ENCODE measurements around the gene CKAP2L.

CKAP2L gene, protein sequence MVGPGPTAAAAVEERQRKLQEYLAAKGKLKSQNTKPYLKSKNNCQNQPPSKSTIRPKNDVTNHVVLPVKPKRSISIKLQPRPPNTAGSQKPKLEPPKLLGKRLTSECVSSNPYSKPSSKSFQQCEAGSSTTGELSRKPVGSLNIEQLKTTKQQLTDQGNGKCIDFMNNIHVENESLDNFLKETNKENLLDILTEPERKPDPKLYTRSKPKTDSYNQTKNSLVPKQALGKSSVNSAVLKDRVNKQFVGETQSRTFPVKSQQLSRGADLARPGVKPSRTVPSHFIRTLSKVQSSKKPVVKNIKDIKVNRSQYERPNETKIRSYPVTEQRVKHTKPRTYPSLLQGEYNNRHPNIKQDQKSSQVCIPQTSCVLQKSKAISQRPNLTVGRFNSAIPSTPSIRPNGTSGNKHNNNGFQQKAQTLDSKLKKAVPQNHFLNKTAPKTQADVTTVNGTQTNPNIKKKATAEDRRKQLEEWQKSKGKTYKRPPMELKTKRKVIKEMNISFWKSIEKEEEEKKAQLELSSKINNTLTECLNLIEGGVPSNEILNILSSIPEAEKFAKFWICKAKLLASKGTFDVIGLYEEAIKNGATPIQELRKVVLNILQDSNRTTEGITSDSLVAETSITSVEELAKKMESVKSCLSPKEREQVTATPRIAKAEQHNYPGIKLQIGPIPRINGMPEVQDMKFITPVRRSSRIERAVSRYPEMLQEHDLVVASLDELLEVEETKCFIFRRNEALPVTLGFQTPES

DNA sequence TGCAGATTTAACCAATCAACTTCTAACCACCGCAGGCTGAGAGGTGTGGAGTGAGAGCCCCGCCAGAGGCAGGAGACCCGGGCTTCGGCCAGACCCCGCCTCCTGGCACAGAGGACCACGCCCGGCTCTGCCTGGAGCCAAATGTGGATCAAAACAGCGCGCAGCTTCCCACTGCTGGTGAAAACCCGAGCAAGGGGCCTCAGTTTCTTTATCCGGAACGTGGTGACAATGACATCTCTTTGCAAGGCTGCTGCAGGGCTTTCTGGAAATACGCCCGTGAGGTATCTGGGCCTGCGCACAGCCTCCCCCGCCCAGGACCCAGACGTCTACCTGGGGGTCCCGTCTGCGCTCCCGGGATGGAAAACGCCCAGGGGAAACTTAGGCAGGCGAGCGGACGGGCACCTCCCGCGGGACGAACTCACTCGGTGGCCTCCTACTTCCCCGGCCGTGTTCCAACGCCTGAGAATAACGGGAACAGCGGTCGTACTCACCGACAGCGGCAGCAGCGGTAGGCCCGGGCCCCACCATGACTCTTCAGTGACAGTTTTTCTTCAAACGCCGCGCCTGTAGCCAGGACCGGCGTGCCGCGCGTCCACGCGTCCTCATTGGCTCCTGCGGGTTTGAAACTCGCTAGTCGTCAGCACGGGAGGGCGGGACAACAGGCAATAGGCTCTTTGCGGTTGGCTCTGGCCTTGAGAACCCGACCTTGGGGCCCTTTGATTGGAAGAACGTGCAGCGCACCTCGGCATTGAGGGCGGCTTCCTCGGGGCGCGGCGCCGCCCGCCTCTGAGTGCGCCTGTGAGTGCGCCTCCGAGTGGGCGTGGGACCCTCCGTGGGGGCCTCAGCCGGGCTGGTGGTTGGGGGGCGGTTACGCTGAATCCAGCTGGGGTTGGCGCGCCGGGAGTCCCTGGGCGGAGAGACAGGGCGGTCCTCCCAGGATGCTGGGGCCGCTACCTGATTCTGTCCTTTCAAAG lies at the start of gene CKAP2L:
CKAP2L (minus strand) TSS at position 539 of the 974 bp plus-strand sequence; CDS start at position 528, 11 bp downstream.
- peak; percentile 99 for DNase-seq (ENCODE audit: low spot score)

DNA sequence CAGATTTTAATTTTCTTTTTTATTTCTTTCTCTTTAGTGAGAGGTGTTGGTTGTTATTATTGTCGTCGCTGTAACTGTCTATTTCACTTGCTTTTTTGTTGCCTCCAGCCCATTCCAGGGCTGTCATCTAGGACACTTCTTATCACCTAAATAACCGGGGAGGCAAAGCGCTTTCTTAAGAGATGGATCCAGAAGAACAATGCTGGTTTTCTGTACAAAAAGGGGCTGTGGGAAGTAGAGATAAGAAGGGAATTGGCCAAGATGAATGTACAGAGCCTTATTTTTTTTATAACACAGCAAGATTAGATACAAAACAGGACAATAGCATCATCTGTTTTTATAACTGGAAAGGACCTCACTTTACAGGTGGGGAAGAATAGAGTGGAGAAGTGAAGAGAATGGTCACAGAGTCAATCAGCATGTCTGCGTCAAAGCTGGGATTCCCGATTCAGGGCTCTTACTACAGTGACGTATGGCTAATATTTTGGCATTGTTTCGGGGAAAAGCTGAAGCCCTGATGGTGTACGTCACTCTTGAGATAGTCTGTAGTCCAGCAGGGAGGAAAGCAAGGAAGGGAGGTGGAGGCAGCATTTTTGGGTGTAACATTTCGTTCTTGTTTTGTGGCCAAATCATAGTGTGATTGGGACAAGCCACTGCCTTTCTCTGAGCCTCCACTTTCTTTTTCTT lies 49.0 kb upstream of the CKAP2L start:
- DNase-seq (ENCODE audit: low spot score), result no peak

DNA sequence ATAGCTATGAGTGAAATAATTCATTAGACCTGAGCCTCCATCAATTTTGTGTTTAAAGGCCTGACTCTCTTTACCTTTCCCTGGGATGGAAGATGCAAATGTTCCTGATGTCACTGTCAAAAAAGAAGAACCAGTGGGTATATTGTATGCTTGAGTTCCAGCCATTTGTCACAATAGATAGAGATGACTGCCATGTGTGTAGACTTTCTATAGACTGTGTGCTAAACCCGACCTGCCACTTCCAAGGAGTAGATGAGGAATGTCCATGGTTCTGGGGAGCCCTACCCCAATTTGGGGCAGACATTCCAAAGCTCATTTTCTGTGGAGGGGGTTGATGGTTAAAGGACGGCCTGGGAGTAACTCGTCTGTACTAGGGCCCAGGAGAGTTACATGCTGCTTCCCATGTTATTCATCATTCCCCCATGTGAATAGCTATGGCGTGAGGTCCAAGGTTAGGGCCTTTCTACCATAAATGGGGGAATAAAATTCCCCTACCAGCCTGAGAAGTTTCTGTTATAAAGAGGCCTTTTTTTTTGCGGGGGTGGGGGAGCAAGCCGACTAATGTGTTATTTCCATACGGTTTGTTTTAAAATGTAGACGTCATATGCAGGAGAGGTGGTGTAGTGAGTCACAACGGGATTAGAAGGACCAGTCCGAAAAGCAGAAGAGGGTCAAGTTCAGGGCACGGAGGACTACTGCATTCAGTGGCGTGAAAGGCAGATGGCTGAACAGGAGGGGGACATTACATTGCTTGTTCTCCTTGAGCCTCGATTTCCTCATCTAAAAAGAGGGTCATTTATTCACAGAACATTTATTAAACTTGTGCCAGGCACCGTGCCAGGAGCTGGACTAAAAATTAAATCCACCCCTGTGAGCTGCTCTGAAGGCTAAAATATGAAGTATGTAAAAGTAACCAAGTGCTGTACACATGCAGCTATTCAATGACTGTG lies 48.2 kb upstream of the CKAP2L start:
- DNase-seq (ENCODE audit: low spot score), result peak; percentile 36

DNA sequence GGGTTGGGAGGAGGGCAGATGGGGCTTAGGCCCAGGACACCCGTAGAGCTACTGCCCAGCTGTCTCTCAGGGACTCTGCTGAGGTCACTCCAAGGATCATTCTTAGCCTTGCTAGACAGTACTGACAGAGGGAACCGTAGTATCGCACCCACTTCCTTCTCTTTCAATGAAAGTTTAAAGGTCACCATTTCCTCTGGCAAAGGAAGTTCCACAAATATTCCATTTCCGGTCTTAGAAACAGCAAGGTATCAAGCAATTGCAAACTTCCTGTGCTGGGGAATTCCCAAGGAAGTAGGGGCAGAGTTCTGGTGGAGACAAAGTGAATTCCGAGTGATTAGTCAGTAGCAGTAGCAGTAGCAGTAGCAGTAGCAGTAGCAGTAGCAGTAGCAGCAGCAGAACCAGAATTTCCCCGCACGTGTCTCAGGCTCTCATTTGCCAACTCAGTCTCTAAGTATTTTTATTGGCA lies 47.5 kb upstream of the CKAP2L start:
- DNase-seq (ENCODE audit: low spot score), result peak; percentile 64

DNA sequence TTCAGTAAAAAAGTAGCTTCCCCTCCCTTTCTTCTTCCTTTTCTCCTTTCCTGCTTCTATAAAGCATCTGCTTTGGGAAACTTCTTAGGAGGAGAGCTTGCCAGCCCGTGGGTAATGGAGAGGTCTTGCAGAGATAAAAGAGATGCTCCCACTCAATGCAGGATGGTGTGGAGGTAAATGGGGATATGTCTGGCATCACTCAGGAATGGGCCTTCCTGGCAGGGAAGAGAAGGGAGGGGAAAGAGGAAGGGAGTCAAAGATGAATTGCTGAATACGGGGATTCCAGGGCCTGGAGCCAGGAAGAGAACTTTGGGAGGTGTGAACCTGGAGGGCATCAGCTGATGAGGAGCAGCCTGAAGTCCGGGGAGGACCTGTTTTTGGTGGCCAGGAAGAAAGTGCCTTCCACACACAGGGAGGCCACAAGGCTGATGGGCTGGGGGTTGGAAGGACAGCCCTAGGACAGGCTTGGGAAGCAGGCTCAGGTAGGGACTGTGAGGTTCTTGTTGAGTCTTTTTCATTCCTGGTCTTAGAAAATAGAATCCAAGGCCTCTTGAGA lies 46.9 kb upstream of the CKAP2L start:
- no peak for DNase-seq (ENCODE audit: low spot score)

GRCh38 chr2:112809112-112809511 lies 44.7 kb upstream of the CKAP2L start:
- no peak for DNase-seq (ENCODE audit: low spot score)

- DNase-seq (ENCODE audit: low spot score), result no peak
These were observed 42.9 kb upstream of the CKAP2L start for GRCh38 chr2:112807233-112807807.

DNA sequence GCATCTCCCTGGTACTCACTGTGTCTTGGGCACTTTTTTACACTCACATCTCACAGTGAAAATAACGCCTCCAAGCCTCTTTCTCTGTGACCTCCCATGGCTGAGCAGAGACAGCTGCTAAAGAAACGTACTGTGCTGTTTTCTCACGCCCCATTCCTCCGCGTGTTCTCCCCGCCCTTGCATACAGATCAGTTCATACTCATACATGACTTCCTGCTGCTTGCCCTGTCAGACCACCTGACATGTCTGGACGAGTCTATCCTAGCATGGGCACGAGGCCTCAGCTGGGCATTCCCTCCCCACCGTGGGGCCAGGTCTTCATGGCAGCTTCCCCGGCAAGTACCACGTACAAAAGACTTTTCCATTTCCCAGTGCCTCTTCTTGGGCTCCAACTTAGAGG lies 41.1 kb upstream of the CKAP2L start:
- no peak for DNase-seq (ENCODE audit: low spot score)

DNA sequence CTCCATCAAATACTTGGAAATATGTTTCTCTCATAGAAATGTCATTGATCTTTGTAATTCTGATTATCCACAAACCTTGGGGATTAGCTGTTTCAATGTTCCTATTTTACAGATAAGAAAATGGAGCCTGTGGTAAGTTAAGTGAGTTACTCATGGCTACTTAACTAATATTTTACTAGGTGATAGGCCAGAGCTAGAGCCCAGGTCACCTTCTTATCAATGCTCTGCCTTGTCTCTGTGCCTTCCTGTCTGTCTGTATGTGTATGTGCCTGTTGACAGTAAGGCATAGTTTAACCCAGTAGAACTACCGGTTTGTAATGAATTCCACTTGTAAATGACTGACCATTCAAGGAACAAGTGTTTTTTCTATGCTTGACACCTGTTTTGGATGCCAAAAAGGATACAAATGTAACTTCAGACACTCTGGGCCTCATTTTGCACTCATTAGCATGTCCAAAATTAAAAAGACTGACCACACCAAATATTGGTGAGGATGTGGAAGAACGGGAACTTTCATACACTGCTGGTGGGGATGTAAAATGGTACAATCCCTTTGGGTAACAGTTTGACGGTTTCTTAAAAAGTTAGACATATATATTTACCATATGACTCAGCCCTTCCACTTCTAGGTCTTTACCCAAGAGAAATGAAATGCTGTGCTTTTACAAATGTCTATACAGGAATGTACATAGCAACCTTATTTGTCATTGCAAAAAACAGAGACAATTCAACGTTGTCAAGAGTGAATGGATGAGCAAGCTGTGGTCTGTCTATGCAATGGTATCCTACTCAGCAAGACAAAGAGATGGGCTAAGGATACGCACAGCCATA lies 39.5 kb upstream of the CKAP2L start:
- peak; percentile 79 for DNase-seq (ENCODE audit: low spot score)

GRCh38 chr2:112800881-112801583 lies 36.6 kb upstream of the CKAP2L start:
- no peak for DNase-seq (ENCODE audit: low spot score)

- no peak for DNase-seq (ENCODE audit: low spot score)
These were observed 34.9 kb upstream of the CKAP2L start for GRCh38 chr2:112798979-112799975.

DNA sequence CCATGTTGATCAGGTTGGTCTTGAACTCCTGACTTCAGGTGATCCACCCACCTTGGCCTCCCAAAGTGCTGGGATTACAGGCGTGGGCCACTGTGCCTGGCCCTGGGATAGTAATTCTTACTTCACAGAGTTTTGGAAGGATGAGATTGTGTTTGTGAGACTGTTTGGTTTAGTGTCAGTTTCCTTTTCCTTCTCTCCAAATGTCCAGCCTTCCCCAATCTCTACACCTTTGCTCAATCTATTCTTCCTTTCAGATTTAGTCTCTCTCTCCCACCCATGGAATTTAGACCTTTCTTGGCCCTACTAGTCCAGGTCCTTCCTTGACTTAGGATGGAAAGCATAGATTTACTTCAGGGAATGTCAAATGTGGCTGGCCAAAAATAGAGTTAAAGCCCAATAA lies 32.1 kb upstream of the CKAP2L start:
- no peak for DNase-seq (ENCODE audit: low spot score)

DNA sequence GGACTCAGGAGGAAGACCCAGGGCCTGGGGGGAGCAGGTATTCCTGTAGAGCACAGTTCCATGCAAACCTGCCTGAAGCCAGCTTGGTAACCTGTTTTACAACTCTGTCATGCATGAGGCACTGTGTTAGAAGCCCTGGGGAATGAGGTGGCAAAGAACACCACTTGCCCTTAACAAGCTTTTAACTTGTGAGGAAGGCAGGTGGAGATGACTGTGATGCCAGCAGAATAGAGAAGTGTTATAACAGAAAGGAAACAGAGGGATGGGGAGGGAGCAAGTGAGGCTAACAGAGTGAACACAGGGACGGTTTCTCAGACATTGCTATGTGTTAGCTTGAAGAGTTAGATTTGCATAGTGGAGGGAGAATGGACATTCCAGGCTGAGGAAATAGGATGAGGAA lies 31.4 kb upstream of the CKAP2L start:
- no peak for DNase-seq (ENCODE audit: low spot score)

GRCh38 chr2:112794841-112795240 lies 30.4 kb upstream of the CKAP2L start:
- no peak for DNase-seq (ENCODE audit: low spot score)

DNA sequence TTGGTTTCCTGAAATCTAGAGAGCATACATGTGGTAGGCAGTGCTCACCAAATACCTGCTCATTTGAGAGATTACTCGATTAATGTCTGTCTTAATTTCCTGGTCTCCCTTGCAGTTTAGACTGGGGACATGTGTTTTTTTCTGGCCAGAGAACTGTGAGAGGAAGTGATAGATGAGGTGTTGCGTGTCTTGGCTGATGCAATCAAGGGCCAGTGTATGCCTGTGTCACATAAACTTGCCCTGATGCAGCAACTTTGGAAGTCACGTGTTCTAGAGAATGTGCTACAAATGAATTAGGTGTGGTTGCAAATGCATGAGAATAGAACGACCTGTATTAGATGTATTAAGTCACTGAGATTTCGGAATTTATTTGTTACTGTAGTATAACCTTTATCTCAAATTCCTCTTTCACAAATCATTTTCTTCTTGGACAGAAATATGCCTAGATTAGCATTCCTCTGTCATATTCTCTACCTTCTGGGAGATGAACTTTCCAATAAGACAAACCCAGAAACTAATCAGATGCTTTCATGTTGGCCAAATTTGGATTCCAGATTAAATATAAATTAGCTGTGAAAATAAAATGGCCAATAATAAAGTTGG lies 29.8 kb upstream of the CKAP2L start:
- peak; percentile 38 for DNase-seq (ENCODE audit: low spot score)

DNA sequence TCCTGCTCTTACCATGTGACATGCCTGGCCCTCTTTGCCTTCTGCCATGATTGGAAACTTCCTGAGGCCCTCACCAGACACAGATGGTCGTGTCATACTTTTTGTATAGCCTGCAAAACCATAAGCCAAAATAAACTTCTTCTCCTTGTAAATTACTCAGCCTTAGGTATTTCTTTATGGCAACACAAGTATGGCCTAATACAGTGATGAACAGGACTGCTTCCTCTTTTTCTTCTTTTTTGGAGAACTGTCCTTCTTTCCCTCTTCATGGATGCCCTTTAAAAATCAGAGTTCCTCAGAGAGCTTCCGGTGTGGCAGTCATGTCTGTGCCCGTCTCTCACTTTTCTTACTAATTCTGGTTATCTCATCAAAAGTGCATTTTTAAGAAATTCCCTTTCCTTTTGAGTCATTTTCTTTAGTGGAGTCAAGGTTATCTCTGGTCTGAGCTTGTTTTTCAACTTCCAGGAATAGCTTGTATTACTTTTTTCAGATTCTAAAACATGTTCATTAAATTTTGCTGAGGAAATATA lies 29.1 kb upstream of the CKAP2L start:
- no peak for DNase-seq (ENCODE audit: low spot score)
